Measurements from ENCODE around the gene ARHGAP26. TPM values are rescaled to one million over a fixed set of nuclear protein-coding genes. Genes with fewer than 3 reads are reported as not detected.

ARHGAP26 gene
- total RNA-seq, 1 experiment from 2014 or later, result 79.8 TPM

GRCh38 chr5:142847898-142848790, 78.0 kb downstream of the ARHGAP26 start:
- no peak overlapping the region for H3K4me3 ChIP-seq (ENCODE audit: low read depth, low read length)
- Mint-ChIP-seq H3K4me3 (ENCODE audit: unreplicated experiment) (no peak overlapping the region), H3K9me3 (ENCODE audit: unreplicated experiment) (no peaks in the 10 kb centered on the region), H3K27ac (ENCODE audit: unreplicated experiment) (peak overlapping the region; percentile 42), H3K36me3 (ENCODE audit: insufficient read depth, unreplicated experiment) (peaks cover 20% of the 10 kb centered on the region), H3K27me3 (ENCODE audit: insufficient read depth, unreplicated experiment) (no peaks in the 10 kb centered on the region), H3K4me1 (ENCODE audit: low read depth, unreplicated experiment) (peaks cover 61% of the 10 kb centered on the region)
- peaks cover 22% of the 10 kb centered on the region for H3K4me1 ChIP-seq
- BruUV-seq (replicated peaks), result no TSS peak
- DNase-seq, result no peak
- no peaks in the 10 kb centered on the region for H3K27me3 ChIP-seq (replicated peaks; ENCODE audit: control insufficient read depth, insufficient read depth, low read length)
- ChIA-PET POLR2A (no interaction called here), CTCF (interaction anchor here (0.8 kb wide), 1 partner anchor 78 kb away, joined by 3 read pairs; the partner anchor contains the start of gene ARHGAP26)
- no peaks in the 10 kb centered on the region for H3K9me3 ChIP-seq
- intact Hi-C loops (cut with micrococcal nuclease; ENCODE audit: unreplicated experiment), result loop anchor here (1.0 kb wide), 1 partner anchor 16 kb away; no protein-coding TSS in a partner anchor
- TF ChIP-seq CTCF (IDR thresholded peaks at IDR 0.05; ENCODE audit: insufficient read depth in 1 of 2, low read depth in 1 of 2, low read length in 1 of 2, severe bottlenecking in 1 of 2, unreplicated experiment in 1 of 2), result no peak
- no peaks in the 10 kb centered on the region for H3K36me3 ChIP-seq (ENCODE audit: control insufficient read depth, insufficient read depth, low read length)

- Mint-ChIP-seq H3K27ac (ENCODE audit: unreplicated experiment) (peak overlapping the region; percentile 31), H3K4me3 (ENCODE audit: unreplicated experiment) (no peak overlapping the region), H3K4me1 (ENCODE audit: low read depth, unreplicated experiment) (peaks cover 61% of the 10 kb centered on the region), H3K27me3 (ENCODE audit: insufficient read depth, unreplicated experiment) (no peaks in the 10 kb centered on the region), H3K36me3 (ENCODE audit: insufficient read depth, unreplicated experiment) (peaks cover 20% of the 10 kb centered on the region), H3K9me3 (ENCODE audit: unreplicated experiment) (no peaks in the 10 kb centered on the region)
- no peak for DNase-seq
- Histone ChIP-seq H3K4me3 (ENCODE audit: low read depth, low read length) (no peak overlapping the region), H3K27me3 (replicated peaks; ENCODE audit: control insufficient read depth, insufficient read depth, low read length) (no peaks in the 10 kb centered on the region), H3K36me3 (ENCODE audit: control insufficient read depth, insufficient read depth, low read length) (no peaks in the 10 kb centered on the region), H3K4me1 (peaks cover 22% of the 10 kb centered on the region), H3K9me3 (no peaks in the 10 kb centered on the region)
- BruUV-seq (replicated peaks), result no TSS peak
- ChIA-PET CTCF (no interaction called here), POLR2A (no interaction called here)
- no peak for TF ChIP-seq CTCF (IDR thresholded peaks at IDR 0.05; ENCODE audit: insufficient read depth in 1 of 2, low read depth in 1 of 2, low read length in 1 of 2, severe bottlenecking in 1 of 2, unreplicated experiment in 1 of 2)
- intact Hi-C loops (cut with micrococcal nuclease; ENCODE audit: unreplicated experiment), result no loop called here
Observed at GRCh38 chr5:142849466-142849865, 79.3 kb downstream of the ARHGAP26 start.

- BruUV-seq (replicated peaks), result no TSS peak
- Mint-ChIP-seq H3K4me3 (ENCODE audit: unreplicated experiment) (no peak overlapping the region), H3K9me3 (ENCODE audit: unreplicated experiment) (no peaks in the 10 kb centered on the region), H3K27ac (ENCODE audit: unreplicated experiment) (peak overlapping the region; percentile 31), H3K4me1 (ENCODE audit: low read depth, unreplicated experiment) (peaks cover 59% of the 10 kb centered on the region), H3K27me3 (ENCODE audit: insufficient read depth, unreplicated experiment) (no peaks in the 10 kb centered on the region), H3K36me3 (ENCODE audit: insufficient read depth, unreplicated experiment) (peaks cover 20% of the 10 kb centered on the region)
- POLR2A ChIA-PET, result no interaction called here
- CTCF ChIA-PET, result no interaction called here
- H3K36me3 ChIP-seq (ENCODE audit: control insufficient read depth, insufficient read depth, low read length), result no peaks in the 10 kb centered on the region
- no peak overlapping the region for H3K4me3 ChIP-seq (ENCODE audit: low read depth, low read length)
- no peaks in the 10 kb centered on the region for H3K9me3 ChIP-seq
- TF ChIP-seq CTCF (IDR thresholded peaks at IDR 0.05; ENCODE audit: insufficient read depth in 1 of 2, low read depth in 1 of 2, low read length in 1 of 2, severe bottlenecking in 1 of 2, unreplicated experiment in 1 of 2), result no peak
- H3K4me1 ChIP-seq, result peaks cover 21% of the 10 kb centered on the region
- H3K27me3 ChIP-seq (replicated peaks; ENCODE audit: control insufficient read depth, insufficient read depth, low read length), result no peaks in the 10 kb centered on the region
- no peak for DNase-seq
- intact Hi-C loops (cut with micrococcal nuclease; ENCODE audit: unreplicated experiment), result no loop called here
Observed at GRCh38 chr5:142849880-142850279, 79.7 kb downstream of the ARHGAP26 start.
